Astrocyte of the cerebellum (primary cell): ENCODE data around the gene ERBB2.

Experiments
- DNase-seq: peaks from one replicate; pipeline ENCODE4 v3.0.0-alpha.2; 2011; ENCODE audit warnings: low read depth
- H3K4me3 ChIP-seq: 2 replicates; pipeline ENCODE4 v1.5.1; 2011; ENCODE audit warnings: mild to moderate bottlenecking, low read depth, low read length, moderate library complexity
- in situ Hi-C: cut with HindIII; loops from 2 replicates; pipeline ENCODE4 v1.10.0; 2017; ENCODE audit warnings: low sequenced_read_pairs
- TF ChIP-seq, protein P1 (sequence below): IDR thresholded peaks from 2 replicates; pipeline ENCODE4 v1.5.1; 2012; ENCODE audit warnings: low read length, low read depth, moderate library complexity, mild to moderate bottlenecking; ENCODE audit errors: missing control alignments

ERBB2 gene

DNA sequence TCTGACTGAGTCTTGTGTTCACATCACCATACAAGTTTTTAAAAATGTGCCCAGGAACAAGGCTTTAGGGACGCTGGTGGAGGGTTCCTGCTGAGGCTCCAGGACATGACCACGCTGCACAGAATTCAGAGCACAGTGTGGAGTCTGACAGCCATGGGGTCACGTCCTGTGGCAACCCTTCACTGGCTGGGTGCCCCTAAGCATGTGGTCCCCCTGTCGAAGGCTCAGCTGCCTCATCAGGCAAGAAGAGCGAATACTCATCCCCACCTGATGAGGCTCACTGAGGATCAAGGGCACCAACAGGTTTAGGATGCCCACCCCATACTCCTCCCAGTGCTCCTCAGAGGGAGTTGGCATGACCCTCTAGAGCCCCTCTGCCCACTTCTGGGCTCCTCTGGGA is 25.7 kb upstream of the ERBB2 start:
- in situ Hi-C loops: no loop called here
- DNase-seq: no peak
- TF ChIP-seq, protein P1, sequence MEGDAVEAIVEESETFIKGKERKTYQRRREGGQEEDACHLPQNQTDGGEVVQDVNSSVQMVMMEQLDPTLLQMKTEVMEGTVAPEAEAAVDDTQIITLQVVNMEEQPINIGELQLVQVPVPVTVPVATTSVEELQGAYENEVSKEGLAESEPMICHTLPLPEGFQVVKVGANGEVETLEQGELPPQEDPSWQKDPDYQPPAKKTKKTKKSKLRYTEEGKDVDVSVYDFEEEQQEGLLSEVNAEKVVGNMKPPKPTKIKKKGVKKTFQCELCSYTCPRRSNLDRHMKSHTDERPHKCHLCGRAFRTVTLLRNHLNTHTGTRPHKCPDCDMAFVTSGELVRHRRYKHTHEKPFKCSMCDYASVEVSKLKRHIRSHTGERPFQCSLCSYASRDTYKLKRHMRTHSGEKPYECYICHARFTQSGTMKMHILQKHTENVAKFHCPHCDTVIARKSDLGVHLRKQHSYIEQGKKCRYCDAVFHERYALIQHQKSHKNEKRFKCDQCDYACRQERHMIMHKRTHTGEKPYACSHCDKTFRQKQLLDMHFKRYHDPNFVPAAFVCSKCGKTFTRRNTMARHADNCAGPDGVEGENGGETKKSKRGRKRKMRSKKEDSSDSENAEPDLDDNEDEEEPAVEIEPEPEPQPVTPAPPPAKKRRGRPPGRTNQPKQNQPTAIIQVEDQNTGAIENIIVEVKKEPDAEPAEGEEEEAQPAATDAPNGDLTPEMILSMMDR: no peak
- no peak overlapping the region for H3K4me3 ChIP-seq

DNA sequence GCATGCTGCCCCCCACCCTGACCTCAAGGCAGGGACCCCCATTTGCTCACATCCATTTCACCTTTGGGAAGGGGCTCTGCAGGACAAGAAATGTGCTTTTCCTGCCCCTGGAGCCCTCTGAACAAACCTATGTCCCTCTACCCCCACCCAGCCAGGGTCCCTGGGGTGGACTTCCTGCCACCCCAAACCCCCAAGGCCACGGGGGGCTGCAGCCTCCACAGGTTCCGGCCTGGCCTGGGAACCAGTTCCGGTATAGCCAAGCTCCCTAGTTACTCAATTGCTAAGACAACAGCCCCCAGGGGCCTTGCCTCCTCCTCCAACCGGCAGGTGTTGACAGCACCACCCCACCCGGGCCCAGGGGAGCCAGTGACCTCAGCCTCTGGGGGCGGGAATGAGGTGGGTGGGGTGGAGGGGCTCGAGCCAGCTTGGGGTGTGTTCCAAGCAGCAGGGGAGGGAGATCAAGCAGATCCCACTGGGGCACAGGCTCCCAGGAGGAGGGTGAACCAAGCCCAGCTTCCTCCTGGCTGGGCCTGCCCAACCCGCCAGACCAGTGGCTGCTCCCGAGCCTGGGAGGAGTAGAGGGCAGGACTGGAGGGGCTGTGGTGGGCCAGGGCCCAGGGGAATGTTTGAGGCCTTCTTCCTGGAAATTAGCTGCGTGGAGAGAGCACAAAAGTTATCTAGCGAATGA is 25.0 kb upstream of the ERBB2 start:
- in situ Hi-C loops: loop anchor here (5.0 kb wide), 2 partner anchors 42 to 67 kb away; no protein-coding TSS in a partner anchor
- DNase-seq: no peak
- H3K4me3 ChIP-seq: no peak overlapping the region
- TF ChIP-seq, protein P1: no peak

DNA sequence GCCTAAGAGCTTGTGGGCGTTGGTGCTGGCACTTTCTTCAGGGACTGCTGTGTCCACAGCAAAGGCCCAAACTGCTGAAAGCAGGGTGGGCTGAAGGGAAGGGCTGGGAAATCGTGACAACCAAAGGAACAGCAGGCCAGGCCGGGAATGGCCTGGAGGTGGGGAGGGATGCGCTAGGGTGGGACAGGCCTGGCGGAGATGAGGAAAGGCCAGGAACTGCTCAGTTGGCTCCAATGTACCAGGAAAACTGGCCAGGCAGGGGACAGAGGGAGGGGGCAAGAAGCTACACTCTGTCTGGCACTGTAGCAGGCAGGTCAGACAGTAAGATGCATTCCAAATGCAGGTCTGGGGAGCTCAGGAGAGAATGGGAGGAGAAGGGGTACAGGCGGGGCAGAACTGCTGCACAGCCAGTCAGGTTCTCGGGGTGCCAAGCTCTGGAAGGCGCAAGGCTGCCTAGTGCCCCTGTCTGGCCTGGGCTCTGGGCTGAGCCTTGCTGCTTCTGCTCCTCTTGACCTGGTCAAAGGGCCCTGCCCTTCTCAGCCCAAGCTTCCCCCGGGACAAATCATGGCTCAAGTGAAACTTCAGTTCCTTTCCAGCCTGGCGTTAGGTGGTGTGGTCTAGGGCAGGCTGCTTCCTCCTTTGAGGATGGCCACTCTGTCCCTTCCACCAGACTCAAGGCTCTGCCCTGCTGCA is 24.3 kb upstream of the ERBB2 start:
- in situ Hi-C loops: loop anchor here (5.0 kb wide), 2 partner anchors 42 to 67 kb away; no protein-coding TSS in a partner anchor
- no peak overlapping the region for H3K4me3 ChIP-seq
- DNase-seq: no peak
- TF ChIP-seq, protein P1: no peak

DNA sequence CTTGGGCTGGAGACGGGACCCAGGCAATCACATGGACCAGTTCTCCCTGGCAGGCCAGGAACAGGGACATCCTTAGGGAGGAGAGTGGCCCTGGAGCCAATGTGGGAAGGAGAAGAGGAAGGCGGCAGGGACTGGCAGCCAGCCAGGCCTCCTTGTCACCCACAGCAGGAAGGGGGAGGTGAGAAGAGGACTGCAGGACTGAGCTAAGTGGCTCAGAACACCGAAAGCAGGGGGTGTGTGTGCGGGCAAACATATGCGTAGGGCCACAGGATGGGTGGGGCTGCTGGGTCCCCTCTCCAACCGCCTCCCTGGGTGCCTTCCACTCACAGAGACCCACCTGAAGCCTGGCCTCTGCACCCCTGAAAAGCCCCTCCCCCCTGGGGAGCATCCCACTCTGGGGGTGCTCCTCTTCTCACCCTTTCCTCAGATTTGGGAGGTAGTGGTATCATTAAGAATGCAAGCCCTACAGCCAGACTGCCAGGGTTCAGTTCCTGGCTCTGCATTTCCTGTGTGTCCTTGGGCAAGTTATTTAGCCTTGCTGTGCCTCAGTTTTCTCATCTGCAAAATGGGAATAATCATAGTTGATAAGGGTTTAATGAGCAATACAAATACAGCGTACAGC is 23.6 kb upstream of the ERBB2 start:
- TF ChIP-seq, protein P1: no peak
- no peak for DNase-seq
- in situ Hi-C loops: loop anchor here (5.0 kb wide), 2 partner anchors 41 to 66 kb away; no protein-coding TSS in a partner anchor
- H3K4me3 ChIP-seq: no peak overlapping the region

DNA sequence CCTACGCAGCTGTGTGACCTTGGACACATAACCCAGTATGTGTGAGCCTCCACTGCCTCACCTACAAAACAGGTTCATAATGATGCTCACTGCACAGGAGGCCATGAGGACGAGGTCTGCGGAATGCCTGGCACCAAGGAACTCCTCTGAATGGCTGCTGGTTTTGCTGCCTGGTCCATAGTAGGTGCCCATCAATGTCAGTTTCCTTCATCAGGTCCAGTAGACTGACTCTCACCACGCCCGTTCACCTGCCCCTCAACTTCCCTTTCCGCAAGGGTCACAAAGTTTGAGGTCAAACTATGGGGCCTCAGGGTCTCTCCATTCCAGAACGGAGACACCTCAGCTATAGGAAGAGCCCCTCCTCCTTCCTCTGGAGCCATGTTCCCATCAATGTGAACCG is 22.8 kb upstream of the ERBB2 start:
- no peak for DNase-seq
- in situ Hi-C loops: loop anchor here (5.0 kb wide), 2 partner anchors 40 to 65 kb away; no protein-coding TSS in a partner anchor
- TF ChIP-seq, protein P1: no peak
- H3K4me3 ChIP-seq: no peak overlapping the region

DNA sequence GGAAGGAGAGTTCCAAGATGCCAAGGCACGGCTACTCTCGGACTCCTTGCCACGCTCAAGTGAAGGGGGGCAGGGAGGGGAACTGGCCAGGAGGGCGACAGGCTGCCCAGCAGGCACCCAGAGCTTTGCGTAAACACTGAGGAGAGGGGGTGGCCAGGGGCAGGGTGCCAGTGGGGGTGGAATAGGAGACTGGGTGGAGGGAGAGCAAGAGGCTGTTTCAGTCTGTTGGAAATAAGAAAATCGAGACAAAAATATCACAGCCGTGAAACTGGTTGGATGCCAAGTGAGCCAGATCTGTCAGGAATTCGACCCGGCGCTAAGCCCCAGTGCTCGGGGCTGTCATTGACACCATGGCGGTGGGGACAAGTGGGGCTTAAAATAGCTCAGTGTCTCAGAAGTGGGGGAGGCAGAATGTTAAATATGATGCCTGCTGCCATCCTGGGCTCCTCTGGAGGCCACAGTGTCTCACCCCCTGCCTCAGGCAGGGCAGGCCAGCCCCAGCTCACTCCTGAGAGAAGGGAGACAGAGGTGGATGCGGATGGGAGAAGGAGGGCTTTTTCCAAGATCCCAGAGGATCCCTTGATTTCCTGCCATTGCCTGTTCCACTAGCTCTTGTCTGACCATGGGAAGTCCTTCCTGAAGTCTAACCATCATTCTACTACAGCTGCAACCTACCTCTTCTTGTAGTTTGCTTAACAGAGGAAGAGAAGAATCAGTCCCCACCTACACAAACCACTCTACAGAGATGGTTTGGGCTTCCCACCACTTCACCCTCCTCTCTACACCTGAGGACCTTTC is 22.1 kb upstream of the ERBB2 start:
- TF ChIP-seq, protein P1: no peak
- no peak for DNase-seq
- in situ Hi-C loops: loop anchor here (5.0 kb wide), 2 partner anchors 40 to 65 kb away; no protein-coding TSS in a partner anchor
- H3K4me3 ChIP-seq: no peak overlapping the region
